HCT116 (cell line): Measurements from ENCODE around the gene PSMA6. TPM values are rescaled to one million over a fixed set of nuclear protein-coding genes. Genes with fewer than 3 reads are reported as not detected.

ENCODE experiments used
- ATAC-seq: fragments of 200-7000 bp; cut with Tn5 transposase; 2 replicates; pipeline ENCODE4 v1.9.1; 2020; ENCODE audit warnings: mild to moderate bottlenecking, moderate library complexity
- BruUV-seq: library from RNA; stranded (reverse); fragments of 400-500 nt; replicated peaks from 2 replicates; lab custom pipeline; 2021; lab: Mats Ljungman, UMichigan
- CTCF ChIA-PET: fragments of 300-600 bp; sonication (Branson Sonifier 250); formaldehyde crosslinking; loops from one replicate; lab custom pipeline; 2021; ENCODE audit warnings: antibody characterized with exemption; lab: Charles Lee
- POLR2A ChIA-PET: fragments of 300-600, 350-600 bp; sonication (Branson Sonifier 250); formaldehyde crosslinking; loops from one replicate; lab custom pipeline; 2021; ENCODE audit warnings: antibody characterized with exemption; lab: Charles Lee
- RAD21 ChIA-PET, 2 experiments: fragments of 300-600 bp; sonication (Branson Sonifier 250); formaldehyde crosslinking; loops; one replicate each; lab custom pipeline; 2023; ENCODE audit warnings: low total read pairs in 2 of 2; ENCODE audit not compliant: uncharacterized antibody in 2 of 2, unreplicated experiment in 2 of 2, low non-redundant PET in 1 of 2; lab: Charles Lee
- DNase-seq: peaks from one replicate; pipeline ENCODE4 v3.0.0-alpha.2; 2010; ENCODE audit warnings: low read depth, low spot score
- H2AFZ ChIP-seq: fragments of 200-600 bp; shearing (Covaris generic), sonication (generic); 2 replicates; pipeline ENCODE4 v1.6.1; 2017; ENCODE audit warnings: low read depth, mixed run types, mixed read lengths, antibody characterized with exemption, low read length; ENCODE audit not compliant: poor library complexity, severe bottlenecking
- H3K27ac ChIP-seq: 2 replicates; pipeline ENCODE4 v1.5.1; 2012; ENCODE audit warnings: low read depth, low read length
- H3K27me3 ChIP-seq: fragments of 200-600 bp; sonication (generic); 2 replicates; pipeline ENCODE4 v1.6.1; 2016; ENCODE audit warnings: mixed run types, low read length, mixed read lengths; ENCODE audit not compliant: insufficient read depth
- H3K36me3 ChIP-seq, 2 experiments: fragments of 200-500 bp in 1 of 2; fragments of 200-600 bp in 1 of 2; sonication (Bioruptor generic) in 1 of 2; sonication (generic) in 1 of 2; 2 replicates each; pipeline versions ENCODE4 v1.5.1 to v1.6.1; 2014 to 2016; ENCODE audit warnings: low read length in 2 of 2, inconsistent platforms in 1 of 2, mixed read lengths in 1 of 2, mixed run types in 1 of 2; ENCODE audit not compliant: insufficient read depth in 2 of 2, control insufficient read depth in 1 of 2
- H3K4me1 ChIP-seq, 2 experiments: fragments of 200-600 bp in 1 of 2; sonication (generic) in 1 of 2; 2 replicates each; pipeline versions ENCODE4 v1.5.1 to v1.6.1; 2012 to 2017; ENCODE audit warnings: low read length in 2 of 2, inconsistent platforms in 1 of 2, mild to moderate bottlenecking in 1 of 2, mixed read lengths in 1 of 2, mixed run types in 1 of 2, moderate library complexity in 1 of 2; ENCODE audit not compliant: insufficient read depth in 2 of 2, control insufficient read depth in 1 of 2
- H3K4me2 ChIP-seq: fragments of 200-600 bp; sonication (generic); 2 replicates; pipeline ENCODE4 v1.6.1; 2017; ENCODE audit warnings: mixed run types, low read length, mixed read lengths
- H3K4me3 ChIP-seq, 2 experiments: fragments of 200-600 bp in 1 of 2; sonication (generic) in 1 of 2; replicated peaks in 1 of 2; 2 replicates each; pipeline ENCODE4 v1.5.1; 2011 to 2016; ENCODE audit warnings: low read length in 2 of 2, control low read depth in 1 of 2, low read depth in 1 of 2, mild to moderate bottlenecking in 1 of 2, mixed read lengths in 1 of 2, mixed run types in 1 of 2
- H3K79me2 ChIP-seq: fragments of 200-600 bp; sonication (generic); 2 replicates; pipeline ENCODE4 v1.6.1; 2017; ENCODE audit warnings: mild to moderate bottlenecking, mixed run types, low read length, moderate library complexity, mixed read lengths; ENCODE audit not compliant: insufficient read depth
- H3K9ac ChIP-seq: fragments of 200-600 bp; sonication (generic); 2 replicates; pipeline ENCODE4 v1.6.1; 2016; ENCODE audit warnings: low read length, mixed read lengths
- H3K9me2 ChIP-seq: fragments of 200-600 bp; sonication (generic), shearing (Covaris generic); 2 replicates; pipeline ENCODE4 v1.6.1; 2017; ENCODE audit warnings: mixed run types, mild to moderate bottlenecking, moderate library complexity; ENCODE audit not compliant: insufficient read depth
- H3K9me3 ChIP-seq, 2 experiments: fragments of 200-500 bp in 1 of 2; fragments of 200-600 bp in 1 of 2; sonication (Bioruptor generic) in 1 of 2; sonication (generic) in 1 of 2; 2 replicates each; pipeline ENCODE4 v1.6.1; 2014 to 2017; ENCODE audit warnings: low read length in 2 of 2, mixed read lengths in 2 of 2, inconsistent platforms in 1 of 2, low read depth in 1 of 2, mild to moderate bottlenecking in 1 of 2, mixed run types in 1 of 2, moderate library complexity in 1 of 2; ENCODE audit not compliant: control insufficient read depth in 1 of 2, insufficient read depth in 1 of 2
- H4K20me1 ChIP-seq: fragments of 200-600 bp; sonication (generic), shearing (Covaris generic); 2 replicates; pipeline ENCODE4 v1.6.1; 2017; ENCODE audit warnings: mixed run types, mild to moderate bottlenecking, moderate library complexity; ENCODE audit not compliant: insufficient read depth
- CBX3 ChIP-seq: IDR thresholded peaks from 2 replicates; pipeline ENCODE4 v1.6.1; 2012; ENCODE audit warnings: low read depth
- CEBPB ChIP-seq: IDR thresholded peaks from 2 replicates; pipeline ENCODE4 v1.6.1; 2012; ENCODE audit warnings: low read depth
- CTCF ChIP-seq, 3 experiments: fragments of 200-600 bp in 1 of 3; sonication (generic) in 1 of 3; IDR thresholded peaks in 2 of 3; conservative IDR thresholded peaks in 1 of 3; 2 replicates each; pipeline ENCODE4 v1.5.1; 2012 to 2017; ENCODE audit warnings: low read depth in 2 of 3, low read length in 2 of 3, antibody characterized with exemption in 1 of 3, borderline replicate concordance in 1 of 3, control low read depth in 1 of 3, mild to moderate bottlenecking in 1 of 3, mixed read lengths in 1 of 3, mixed run types in 1 of 3, moderate library complexity in 1 of 3; ENCODE audit not compliant: insufficient read depth in 1 of 3
- EGR1 ChIP-seq: IDR thresholded peaks from 2 replicates; pipeline ENCODE4 v1.6.1; 2012; ENCODE audit warnings: low read depth
- FOSL1 ChIP-seq: IDR thresholded peaks from 2 replicates; pipeline ENCODE4 v1.6.1; 2012; ENCODE audit warnings: low read depth
- POLR2AphosphoS5 ChIP-seq: IDR thresholded peaks from 2 replicates; pipeline ENCODE4 v1.6.1; 2011; ENCODE audit warnings: mild to moderate bottlenecking, low read depth, low read length, moderate library complexity
- SIN3A ChIP-seq: IDR thresholded peaks from 2 replicates; pipeline ENCODE4 v1.6.1; 2012; ENCODE audit warnings: low read depth
- YY1 ChIP-seq: IDR thresholded peaks from 2 replicates; pipeline ENCODE4 v1.6.1; 2011; ENCODE audit warnings: low read length, low read depth, moderate library complexity, mild to moderate bottlenecking; ENCODE audit not compliant: insufficient replicate concordance; ENCODE audit errors: extremely low read depth
- ZFX ChIP-seq: fragments of 450-650 bp; IDR thresholded peaks from 2 replicates; pipeline ENCODE4 v1.6.1; 2017
- intact Hi-C: fragments of 100-400 bp; cut with micrococcal nuclease; formaldehyde crosslinking; loops from 2 replicates; pipeline ENCODE4 v1.10.0; 2022
- total RNA-seq: library from RNA; stranded (reverse); gene quantifications from one replicate; pipeline ENCODE4 v1.2.1, GENCODE V29; 2021; ENCODE audit not compliant: unreplicated experiment

PSMA6 gene
- total RNA-seq, 1 experiment from 2014 or later: 194 TPM

DNA sequence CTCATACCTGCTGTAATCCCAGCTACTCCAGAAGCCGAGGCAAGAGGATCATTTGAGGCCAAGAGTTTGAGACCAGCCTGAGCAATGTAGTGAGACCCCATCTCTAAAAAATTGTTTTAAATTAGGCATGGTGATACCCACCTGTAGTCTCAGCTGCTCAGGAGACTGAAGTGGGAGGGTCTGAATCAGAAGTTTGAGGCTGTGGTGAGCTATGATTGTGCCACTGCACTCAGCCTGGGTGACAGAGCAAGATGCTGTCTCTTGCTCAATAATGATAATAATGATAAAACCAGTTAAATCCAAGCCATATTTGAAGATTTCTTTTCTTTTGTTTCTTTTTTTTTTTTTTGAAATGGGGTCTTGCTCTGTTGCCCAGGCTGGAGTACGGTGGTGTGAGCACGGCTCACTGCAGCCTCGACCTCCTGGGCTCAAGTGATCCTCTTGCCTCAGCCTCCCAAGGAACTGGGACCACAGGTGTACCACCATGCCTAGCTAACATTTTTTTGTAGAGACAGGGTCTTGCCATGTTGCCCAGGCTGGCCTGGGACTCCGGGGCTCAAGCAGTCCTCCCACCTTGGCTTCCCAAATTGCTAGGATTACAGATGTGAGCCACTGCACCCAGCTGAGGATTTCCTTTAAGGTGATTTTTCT, 12.8 kb downstream of the PSMA6 start:
- no peak overlapping the region for H3K27ac ChIP-seq
- no TSS peak for BruUV-seq
- POLR2A ChIA-PET: no interaction called here

DNA sequence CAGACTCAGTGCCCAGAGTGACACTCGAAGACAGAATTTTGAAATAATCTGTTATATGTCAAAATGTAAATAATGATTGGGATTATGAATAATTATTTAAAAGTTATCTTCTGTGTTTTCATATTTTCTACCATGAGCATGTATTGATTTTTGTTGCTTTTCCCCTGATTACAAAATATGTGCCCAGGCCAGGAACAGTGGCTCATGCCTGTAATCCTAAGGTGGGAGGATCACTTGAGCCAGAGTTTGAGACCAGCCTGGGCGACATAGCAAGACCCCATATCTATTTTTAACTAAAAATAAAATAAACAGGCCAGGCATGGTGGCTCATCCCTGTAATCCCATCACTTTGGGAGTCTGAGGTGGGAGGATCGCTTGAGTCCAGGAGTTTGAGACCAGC, 13.5 kb downstream of the PSMA6 start:
- H4K20me1 ChIP-seq: peaks cover 26% of the 10 kb centered on the region
- no TSS peak for BruUV-seq
- peaks cover 13 to 15% of the 10 kb centered on the region in 2 experiments for H3K36me3 ChIP-seq
- RAD21 ChIA-PET: no interaction called here
- H3K79me2 ChIP-seq: peaks cover 92% of the 10 kb centered on the region
- H3K9ac ChIP-seq: no peak overlapping the region
- H3K9me3 ChIP-seq: no peaks in the 10 kb centered on the region
- no peaks in the 10 kb centered on the region for H3K9me2 ChIP-seq
- no peaks in the 10 kb centered on the region for H3K27me3 ChIP-seq
- TF ChIP-seq ZFX: no peak
- TF ChIP-seq EGR1: no peak
- no peak for TF ChIP-seq SIN3A
- TF ChIP-seq POLR2AphosphoS5: no peak
- no peak for TF ChIP-seq YY1
- no peak for TF ChIP-seq CBX3
- no peak for TF ChIP-seq FOSL1
- no peak for TF ChIP-seq CEBPB
- ATAC-seq (no peak), DNase-seq (no peak)
- H3K4me1 ChIP-seq: no peaks in the 10 kb centered on the region
- no peak overlapping the region for H3K27ac ChIP-seq
- intact Hi-C loops: no loop called here
- no peak overlapping the region for H3K4me2 ChIP-seq
- no peak overlapping the region for H2AFZ ChIP-seq
- POLR2A ChIA-PET: no interaction called here
- no peak overlapping the region for H3K4me3 ChIP-seq
- CTCF ChIA-PET: no interaction called here

More for the DNA sequence above, 12.8 kb downstream of the PSMA6 start:
- TF ChIP-seq ZFX (no peak), CTCF (IDR thresholded peaks at IDR 0.05 in 2 of 3, conservative IDR thresholded peaks at IDR 0.05 in 1 of 3; ENCODE audit: borderline replicate concordance in 1 of 3, insufficient read depth in 1 of 3, low read depth in 2 of 3, low read length in 2 of 3) (no peak), CEBPB (no peak), CBX3 (no peak)
- ATAC-seq (no peak), DNase-seq (no peak)
- H3K9me2 ChIP-seq: no peaks in the 10 kb centered on the region
- no peaks in the 10 kb centered on the region for H3K9me3 ChIP-seq
- no peaks in the 10 kb centered on the region for H3K4me1 ChIP-seq
- ChIA-PET RAD21 (no interaction called here), CTCF (no interaction called here)
- H3K4me2 ChIP-seq: no peak overlapping the region
- no peak overlapping the region for H2AFZ ChIP-seq
- H3K27me3 ChIP-seq: no peaks in the 10 kb centered on the region
- no peak overlapping the region for H3K4me3 ChIP-seq
- peaks cover 13 to 15% of the 10 kb centered on the region in 2 experiments for H3K36me3 ChIP-seq
- H4K20me1 ChIP-seq: peaks cover 26% of the 10 kb centered on the region
- H3K79me2 ChIP-seq: peaks cover 97% of the 10 kb centered on the region
- H3K9ac ChIP-seq: no peak overlapping the region
- intact Hi-C loops: no loop called here
